GM18520 (cell line): ENCODE data around the gene RPS16.

ENCODE experiments used
- ATAC-seq: cut with Tn5 transposase; IDR thresholded peaks from one replicate; pipeline ENCODE4 v1.9.1; 2021; ENCODE audit not compliant: unreplicated experiment

The RPS16 gene

DNA sequence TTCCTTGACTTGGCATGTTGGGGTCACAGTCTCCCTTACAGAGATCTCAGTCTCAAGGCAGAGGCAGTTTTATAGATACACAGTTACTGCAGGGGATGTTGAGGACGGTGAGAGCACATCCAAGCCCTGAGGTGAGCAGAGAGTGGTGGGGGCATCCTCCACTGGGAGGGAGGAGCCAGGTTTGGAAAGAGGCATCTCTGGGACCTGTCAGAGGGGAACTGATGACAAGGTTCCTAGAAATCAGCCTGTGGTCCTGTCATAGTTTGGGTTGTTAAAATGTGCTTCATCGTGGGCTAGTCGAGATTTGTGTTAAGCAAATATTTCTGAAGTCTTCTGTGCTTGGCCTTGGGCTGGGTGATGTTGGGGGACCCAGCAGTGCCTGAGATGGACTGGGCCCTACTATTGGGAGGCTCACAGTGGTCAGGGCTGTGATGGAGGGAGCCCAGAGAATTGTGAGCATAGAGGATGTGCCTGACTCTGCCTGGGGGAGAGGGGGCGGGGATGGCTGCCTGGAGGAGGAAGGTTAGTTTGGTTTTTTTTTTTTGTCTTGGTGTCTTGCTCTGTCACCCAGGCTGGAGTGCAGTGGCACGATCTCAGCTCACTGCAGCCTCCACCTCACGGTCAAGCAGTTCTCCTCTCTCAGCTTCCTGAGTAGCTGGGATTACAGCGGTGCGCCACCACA lies 13.5 kb upstream of the RPS16 start:
- ATAC-seq = no peak

DNA sequence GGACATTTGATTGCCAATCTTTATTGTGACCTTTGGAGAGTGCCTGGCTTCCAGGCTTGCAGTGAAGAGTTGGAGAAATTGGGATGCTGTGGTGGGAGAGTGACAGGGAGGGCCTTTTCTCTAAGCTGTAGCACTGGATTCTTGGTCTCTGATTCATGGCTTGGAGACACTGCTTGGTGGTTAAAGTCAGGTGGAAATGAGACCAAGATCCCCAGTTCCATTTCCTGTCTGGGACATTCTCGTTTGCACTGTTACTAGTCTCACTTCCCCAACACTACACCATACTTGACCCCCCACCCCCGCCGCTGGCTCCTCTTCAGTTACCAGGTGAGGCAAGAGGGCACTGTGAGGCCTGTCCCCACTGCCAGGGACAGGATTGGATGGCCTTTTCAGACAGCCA lies 12.5 kb upstream of the RPS16 start:
- no peak for ATAC-seq

DNA sequence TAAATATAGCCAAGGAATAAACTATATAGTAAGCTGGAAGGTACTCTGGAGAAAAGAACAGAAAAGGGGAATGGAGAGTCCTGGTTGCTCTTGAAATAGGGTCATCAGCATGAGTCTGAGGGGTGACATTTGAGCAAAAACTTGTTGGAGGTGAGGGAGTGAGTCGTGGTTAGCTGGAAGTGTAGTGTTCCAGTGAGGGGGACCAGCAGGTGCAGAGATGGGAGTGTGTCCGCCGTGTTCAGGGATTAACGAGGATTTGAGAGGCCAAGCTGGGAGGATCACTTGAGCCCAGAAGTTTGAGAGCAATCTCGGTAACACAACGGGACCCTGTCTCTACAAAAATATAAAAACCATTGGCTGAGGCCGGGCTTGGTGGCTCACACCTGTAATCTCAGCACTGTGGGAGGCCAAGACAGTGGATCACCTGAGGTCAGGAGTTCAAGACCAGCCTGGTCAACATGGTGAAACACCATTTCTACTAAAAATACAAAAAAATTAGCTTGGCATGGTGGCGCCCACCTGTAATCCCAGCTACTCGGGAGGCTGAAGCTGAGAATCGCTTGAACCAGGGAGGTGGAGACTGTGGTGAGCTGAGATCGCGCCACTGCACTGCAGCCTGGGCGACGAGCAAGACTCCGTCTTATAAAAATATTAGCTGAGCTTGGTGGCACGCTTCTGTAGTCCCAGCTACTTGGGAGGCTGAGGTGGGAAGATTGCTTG lies 10.8 kb upstream of the RPS16 start:
- no peak for ATAC-seq

DNA sequence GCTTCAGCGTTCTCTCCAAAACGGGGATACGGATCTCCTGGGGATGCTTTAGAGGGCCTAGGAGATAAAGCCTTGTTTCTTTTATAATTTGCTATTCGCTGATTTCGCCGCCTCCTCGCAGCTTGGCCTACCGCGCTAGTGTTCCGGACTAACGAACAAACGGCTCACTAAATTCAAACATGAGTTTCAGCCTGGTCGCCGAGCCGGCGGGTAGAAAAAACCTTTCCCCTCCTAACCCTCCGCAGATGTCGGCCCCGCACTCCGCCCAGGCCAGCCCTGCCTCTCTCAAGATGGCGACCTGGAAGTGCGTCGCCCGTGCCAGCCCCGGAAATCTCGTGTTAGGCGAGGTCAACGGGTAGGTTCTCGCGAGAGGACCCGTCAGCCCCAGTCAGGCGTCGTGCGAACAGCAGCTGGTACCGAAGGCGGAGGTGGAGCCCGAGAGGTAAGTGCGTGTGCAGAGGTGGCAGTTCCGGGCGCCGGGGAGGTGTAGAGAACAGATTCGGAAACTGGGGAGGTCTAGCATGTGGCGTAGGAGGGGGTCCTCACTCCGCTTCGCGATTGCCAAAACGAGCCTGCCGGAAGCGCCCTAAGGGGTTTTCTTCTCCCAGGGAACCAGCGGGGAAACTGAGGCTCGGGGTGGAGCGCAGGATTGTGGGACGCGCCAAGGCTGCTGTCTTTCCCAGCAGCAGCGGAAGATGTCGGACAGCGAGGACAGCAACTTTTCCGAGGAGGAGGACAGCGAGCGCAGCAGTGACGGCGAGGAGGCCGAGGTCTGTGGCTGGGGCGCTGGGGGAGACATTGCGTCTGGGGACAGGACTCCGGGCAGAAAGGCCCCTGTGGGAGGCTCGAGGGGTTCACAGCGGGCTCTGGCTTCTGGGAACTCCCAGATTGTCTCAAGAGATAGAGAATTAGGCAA lies 9.7 kb upstream of the RPS16 start, which contains the start of gene SUPT5H:
SUPT5H (plus strand) TSS at position 387 of the 916 bp plus-strand sequence; CDS start at position 696, 309 bp downstream.
- peak; percentile 75 for ATAC-seq

DNA sequence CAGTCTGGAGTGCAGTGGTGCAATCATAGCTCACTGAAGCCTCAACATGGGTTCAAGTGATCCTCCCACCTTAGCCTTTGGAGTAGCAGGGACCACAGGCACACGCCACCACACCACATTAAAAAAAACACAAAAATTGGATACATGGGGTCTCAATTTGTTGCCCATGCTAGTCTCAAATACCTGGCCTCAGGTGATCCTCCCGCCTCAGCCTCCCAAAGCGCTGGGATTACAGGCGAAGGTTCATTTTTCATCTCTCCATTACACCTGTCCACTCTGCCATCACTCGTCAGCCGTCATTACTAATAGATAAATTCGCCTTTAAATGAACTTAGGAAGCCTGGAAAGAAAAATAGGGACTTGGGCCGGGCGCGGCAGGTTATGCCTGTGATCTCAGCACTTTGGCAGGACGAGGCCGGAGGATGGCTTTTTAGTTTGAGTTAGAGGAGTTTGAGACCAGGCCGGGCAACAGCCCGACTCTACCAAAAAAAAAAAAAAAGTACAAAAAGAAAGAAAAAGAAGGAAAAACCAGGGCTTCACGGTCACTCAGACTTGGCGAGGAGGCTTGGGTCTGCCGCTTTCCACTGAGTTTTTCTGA lies 8.9 kb upstream of the RPS16 start:
- no peak for ATAC-seq

DNA sequence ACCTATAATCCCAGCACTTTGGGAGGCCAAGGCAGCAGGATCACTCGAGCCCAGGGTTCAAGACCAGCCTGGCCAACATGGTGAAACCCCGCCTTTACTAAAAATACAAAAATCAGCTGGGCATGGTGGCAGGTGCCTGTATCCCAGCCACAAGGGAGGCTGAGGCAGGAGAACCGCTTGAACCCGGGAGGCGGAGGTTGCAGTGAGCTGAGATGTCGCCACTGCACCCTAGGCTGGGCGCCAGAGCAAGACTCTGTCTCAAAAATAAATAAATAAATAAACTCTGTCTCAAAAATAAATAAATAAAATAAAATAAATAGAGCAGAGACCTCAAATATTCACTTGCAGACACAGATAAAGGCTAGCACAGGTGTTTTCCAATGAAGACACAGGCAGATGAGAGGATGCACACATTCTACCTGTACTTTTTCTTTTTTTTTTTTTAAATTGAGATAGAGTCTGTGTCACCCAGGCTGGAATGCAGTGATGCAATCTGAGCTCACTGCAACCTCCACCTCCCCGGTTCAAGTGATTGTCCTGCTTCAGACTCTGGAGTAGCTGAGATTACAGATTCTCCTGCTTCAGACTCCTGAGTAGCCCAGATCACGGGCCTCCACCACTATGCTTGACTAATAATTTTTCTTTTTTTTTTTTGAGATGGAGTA lies 2.7 kb upstream of the RPS16 start:
- ATAC-seq = no peak

DNA sequence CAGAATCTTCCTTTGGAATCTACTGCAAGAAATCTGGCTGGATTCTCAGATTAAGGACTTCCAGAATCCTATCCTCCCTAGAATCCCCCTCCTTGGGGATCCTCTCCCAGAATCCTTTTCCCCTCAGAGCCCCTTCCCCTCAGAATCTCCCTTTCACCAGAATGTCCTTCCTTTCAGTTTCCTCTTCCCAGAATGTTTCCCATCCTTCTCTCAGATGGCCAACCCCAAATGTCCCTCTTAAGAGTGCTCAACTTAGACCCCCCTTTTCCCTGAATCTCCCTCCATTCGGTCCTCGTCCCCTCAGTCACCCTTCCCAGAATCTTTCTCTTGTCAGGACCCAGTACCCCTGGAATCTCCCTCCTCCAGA lies 584 bp upstream of the RPS16 start:
- no peak for ATAC-seq

DNA sequence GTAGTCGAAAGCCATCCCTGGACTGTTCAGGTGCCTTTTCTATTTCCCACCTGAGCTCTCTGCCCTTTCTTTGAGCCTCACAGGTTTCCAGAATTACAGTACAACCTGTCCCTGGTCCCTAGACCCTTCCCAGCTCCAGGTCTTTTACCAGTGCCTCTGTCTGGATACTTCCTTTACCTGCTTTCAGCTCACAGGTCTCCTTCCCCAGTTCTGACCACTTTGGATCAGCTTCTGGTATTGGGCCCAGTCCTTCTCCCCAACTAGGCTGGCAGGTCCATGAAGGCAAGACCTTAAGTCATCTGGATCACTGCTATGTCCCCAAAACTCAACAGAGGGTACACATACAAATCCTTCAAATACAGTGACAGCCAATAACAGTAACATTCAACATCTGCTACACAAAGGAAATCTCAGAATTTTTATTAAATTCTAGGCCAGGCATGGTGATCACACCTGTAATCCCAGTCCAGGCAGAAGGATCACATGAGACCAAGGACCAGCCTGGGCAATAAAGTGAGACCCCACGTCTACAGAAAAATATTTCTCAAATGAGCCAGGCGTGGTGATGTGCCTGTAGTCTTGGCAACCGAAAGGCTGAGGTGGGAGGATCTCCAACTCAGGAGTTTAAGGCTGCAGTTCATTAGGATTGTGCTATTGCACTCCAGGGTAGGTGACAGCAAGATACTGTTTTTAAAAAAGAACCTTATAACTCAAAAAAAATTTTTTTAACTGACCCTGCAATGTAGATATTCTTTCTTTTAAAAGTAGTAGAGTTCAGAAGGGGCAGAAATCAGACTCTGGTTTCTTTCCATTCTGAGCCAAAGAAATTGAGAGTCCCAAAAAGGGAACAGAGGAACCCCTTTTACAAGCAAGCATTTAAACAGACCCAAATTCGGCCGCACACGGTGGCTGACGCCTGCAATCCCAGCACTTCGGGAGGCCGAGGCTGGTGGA lies 1.3 kb downstream of the RPS16 start:
- ATAC-seq = no peak

DNA sequence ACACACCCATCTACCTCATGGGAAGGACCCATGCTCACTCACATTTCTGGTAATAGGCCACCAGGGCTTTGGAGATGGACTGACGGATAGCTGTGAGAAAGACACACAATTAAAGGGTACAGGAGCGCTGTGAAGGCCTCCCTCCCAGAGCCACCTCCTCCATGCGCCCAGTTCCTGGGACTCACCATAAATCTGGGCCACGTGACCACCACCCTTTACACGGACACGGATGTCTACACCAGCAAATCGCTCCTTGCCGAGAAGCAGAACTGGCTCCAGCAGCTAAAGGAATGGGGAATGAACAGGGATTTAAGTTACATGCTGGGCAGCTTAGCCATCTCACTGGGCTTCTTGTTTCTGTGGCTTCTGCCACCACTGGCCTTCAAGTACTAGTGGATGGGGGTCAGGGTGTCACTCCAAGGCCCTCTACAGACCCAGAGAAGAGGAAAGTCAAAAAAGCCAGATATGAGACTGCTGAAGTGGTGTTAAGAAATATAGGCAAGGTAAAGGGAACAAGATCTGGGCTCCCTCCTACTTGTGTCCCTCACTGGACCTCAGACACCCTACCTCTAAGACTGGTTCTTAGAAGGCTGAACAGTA lies 2.2 kb downstream of the RPS16 start:
- no peak for ATAC-seq

DNA sequence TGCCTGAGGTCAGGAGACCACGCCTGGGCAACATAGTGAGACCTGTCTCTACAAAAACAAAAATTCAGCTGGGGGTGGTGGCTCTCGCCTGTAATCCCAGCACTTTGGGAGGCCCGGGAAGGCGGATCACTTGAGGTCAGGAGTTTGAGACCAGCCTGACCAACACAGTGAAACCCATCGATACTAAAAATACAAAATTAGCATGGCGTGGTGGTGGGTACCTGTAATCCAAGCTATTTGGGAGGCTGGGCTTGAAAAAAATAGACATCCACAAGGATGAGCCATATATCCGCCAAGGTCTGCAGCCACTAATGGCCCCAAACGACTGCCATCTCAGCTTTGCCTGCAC lies 3.1 kb downstream of the RPS16 start:
- no peak for ATAC-seq

DNA sequence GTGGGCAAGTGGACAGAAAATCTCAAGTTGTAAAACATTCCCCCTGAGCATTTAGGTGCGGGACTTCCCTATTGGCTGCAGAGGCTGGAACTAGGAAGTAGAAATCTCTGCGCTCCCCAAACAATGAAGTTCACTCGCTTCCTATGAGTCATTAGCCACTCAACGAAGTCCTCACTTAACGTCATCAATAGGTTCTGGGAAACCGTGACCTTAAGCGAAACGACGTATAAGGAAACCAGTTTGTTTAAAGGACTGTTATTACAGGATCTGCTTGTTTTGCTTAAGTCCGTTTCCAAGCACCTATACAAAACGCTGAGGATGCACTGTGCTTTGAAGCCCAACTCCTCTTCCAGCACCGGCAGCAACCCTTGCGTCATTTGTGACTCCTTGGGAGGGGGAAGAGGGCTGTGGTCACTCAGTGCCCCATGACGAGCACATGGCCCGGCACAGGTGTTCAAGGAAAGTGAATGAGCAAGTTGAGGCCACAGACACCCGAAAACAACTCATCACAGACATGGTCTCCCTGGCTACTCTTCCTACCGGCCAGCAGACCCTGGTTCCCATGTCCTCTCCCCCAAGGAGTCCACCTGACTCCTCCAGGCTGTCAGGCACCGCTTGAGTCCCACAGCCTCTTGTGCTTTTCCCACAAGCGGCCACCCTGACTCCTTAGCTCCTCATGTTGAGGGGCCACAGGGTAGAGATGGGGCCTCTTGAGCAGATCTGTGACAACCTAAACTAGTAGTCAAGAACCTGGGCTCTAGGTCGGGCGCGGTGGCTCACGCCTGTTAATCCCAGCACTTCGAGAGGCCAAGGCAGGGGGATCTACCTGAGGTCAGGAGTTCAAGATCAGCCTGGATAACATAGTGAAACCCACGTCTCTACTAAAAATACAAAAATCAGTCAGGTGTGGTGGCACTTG lies 4.8 kb downstream of the RPS16 start:
- ATAC-seq = peak; percentile 61

DNA sequence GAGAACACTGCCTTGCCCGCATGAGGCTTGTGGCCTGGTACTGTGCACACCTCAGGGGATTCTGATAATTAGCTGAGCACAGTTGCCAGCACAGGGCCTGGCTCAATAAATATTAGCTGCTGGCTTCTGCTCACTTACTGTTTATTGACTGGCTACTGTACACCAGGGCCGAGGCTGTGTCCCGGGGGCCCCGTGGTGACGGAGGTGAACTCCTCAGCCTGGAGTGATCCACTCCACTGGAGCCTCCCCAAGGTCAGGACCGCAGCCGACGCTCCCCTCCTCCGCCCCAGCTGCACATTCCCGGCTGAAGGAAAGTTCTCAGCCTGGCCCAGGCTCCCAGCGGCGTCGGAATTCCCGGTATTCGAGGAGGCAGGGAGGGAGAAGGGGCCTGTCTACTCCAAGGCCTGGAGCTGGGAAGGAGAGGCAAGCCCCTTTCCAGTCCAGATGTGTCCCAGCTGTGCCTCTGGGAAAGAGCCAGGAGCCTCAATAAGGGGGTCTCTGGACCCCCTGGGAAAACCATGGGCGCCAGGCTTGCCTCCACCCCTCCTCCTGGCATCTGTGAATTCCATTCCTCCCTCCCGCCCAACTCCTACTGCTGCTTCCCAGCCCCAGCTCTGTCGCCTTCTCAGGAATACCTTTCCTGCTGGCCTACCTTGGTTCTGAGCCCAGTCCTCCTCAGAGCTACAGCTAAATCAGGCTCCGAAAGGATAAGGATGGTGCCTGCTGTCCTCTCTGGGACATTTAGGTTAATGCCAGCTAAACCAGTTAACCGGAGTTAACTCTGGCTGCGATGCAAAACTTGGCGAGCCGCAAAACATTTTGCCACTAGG lies 7.3 kb downstream of the RPS16 start:
- ATAC-seq = no peak

DNA sequence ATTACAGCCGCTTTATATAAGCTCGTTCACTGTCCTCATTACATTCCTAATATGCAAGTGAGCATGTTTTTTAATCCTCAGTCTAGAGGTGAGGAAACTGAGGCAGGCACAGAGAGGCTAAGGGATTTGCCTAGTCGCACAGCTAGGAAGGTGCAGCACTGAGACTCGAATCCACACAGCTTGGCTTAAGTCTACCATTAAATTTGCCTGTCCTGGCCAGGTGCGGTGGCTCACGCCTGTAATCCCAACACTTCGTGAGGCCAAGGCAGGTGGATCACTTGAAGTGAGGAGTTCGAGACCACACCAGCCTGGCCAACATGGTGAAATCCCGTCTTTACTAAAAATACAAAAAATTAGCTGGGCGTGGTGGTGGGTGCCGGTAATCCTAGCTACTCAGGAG lies 8.0 kb downstream of the RPS16 start:
- ATAC-seq = no peak

DNA sequence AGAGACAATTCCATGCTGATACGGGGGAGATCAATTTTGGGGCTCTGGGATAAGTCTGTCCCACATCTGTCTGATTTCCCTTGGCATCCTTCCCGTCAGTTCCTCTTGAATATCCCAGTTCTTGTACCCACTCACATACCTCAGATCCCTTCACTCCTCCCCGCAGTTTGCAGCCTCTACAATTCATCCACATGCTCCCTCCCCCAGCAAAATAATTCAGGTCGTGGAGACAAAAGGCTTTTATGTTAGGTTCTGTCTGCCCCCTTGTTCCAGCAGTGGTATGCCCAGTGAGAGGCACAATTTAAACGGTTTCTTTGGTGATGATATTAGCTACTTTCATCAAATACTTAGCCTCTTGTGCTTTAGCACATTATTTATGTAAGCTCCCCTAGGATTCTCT lies 9.6 kb downstream of the RPS16 start:
- ATAC-seq = no peak

DNA sequence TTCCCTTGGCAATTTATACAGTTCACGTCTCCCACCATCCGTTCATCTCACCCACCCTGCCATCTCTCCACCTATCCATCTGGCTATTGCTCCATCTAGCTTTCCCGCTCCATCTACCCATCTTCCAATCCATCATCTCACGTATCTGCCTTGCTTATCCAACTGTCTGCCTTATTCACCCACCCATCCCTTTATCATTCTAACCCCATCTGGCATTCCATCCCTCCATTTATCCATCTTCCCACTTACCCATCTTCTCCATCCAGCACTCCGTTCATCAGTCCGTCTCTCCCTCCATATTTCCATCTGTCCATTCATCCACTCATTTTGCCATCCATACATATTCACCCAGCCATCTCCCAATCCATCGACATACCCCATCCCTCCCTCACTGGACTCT lies 10.0 kb downstream of the RPS16 start:
- ATAC-seq = no peak

DNA sequence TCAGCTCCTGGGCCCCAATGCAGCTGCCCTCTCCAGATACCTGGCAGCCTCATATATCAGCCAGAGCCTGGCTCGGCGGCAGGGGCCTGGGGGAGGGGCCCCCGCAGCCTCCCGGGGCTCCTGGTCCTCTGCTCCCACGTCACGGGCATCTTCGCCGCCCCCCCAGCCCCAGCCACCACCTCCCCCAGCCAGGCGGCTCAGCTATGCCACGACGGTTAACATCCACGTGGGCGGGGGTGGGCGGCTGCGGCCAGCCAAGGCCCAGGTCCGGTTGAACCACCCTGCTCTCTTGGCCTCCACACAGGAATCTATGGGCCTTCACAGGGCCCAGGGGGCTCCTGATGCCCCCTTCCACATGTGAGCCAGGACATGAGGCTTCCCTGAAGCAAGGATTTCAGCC lies 10.8 kb downstream of the RPS16 start:
- no peak for ATAC-seq

DNA sequence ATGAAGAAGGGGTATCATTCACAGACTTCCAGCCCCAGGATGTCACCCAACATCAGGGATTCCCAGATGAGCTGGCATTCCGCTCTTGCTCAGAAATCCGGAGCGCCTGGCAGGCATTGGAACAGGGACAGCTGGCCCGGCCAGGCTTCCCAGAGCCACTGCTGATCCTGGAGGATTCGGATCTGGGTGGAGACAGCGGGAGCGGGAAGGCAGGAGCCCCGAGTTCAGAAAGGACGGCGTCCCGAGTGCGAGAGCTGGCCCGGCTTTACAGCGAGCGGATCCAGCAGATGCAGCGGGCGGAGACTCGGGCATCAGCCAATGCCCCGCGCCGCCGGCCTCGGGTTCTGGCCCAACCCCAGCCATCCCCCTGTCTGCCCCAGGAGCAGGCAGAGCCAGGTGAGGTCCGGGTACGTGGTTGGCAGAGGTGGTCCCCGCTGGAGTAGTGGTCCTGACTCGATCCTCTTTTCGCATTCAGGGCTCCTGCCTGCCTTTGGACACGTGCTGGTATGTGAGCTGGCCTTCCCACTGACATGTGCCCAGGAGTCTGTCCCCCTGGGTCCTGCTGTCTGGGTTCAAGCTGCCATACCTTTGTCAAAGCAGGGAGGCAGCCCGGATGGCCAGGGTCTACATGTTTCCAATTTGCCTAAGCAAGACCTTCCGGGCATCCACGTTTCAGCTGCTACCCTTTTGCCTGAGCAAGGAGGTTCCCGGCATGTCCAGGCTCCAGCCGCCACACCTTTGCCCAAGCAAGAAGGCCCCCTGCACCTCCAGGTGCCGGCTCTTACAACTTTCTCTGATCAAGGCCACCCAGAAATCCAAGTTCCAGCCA lies 12.3 kb downstream of the RPS16 start:
- ATAC-seq = no peak
